ENCODE data around the gene IQCK.

IQCK gene

DNA sequence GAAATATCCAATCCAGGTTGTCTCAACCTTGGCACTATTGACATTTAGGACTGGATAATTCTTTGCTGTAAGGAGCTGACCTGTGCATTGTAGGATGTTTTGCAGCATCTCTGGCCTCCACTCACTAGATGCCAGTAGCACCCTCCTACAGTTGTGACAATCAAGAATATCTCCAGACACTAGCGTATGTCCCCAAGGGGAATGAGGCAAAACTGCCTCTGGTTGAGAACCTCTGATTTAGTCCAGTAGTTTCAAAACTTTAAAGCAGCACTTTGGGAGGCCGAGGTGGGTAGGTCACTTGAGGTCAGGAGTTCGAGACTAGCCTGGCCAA, 48.4 kb downstream of the IQCK start:
- intact Hi-C loops (cut with DNase I; ENCODE audit: low total_unique reads), result no loop called here
- no peak for DNase-seq
- Histone ChIP-seq H3K4me1 (peaks cover 0 to 8% (median 2%) of the 10 kb centered on the region in 4 donors), H3K36me3 (no peaks in the 10 kb centered on the region), H3K4me3 (no peak overlapping the region), H3K9me3 (no peaks in the 10 kb centered on the region), H3K27me3 (no peaks in the 10 kb centered on the region), H3K27ac (no peak overlapping the region)
- TF ChIP-seq, protein P1, sequence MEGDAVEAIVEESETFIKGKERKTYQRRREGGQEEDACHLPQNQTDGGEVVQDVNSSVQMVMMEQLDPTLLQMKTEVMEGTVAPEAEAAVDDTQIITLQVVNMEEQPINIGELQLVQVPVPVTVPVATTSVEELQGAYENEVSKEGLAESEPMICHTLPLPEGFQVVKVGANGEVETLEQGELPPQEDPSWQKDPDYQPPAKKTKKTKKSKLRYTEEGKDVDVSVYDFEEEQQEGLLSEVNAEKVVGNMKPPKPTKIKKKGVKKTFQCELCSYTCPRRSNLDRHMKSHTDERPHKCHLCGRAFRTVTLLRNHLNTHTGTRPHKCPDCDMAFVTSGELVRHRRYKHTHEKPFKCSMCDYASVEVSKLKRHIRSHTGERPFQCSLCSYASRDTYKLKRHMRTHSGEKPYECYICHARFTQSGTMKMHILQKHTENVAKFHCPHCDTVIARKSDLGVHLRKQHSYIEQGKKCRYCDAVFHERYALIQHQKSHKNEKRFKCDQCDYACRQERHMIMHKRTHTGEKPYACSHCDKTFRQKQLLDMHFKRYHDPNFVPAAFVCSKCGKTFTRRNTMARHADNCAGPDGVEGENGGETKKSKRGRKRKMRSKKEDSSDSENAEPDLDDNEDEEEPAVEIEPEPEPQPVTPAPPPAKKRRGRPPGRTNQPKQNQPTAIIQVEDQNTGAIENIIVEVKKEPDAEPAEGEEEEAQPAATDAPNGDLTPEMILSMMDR (IDR thresholded peaks at IDR 0.05), result no peak

DNA sequence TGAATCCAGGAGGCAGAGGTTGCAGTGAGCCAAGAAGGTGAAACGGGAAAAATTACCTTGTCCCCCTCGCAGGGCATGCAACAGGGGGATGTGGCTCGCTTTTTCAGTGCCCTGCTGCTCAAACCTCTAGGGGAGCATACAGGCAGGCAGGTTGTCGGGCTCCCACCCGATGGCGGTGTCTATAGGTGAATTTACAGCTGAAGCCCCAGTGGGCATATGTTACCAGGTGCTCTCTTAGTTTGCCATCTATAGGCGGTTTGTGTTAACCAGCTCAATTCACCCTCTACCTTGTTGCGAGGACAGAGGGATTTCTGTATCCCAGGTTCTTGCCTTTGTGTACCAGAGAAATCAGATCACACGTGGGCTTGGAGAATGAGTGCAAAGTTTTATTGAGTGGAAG, 48.9 kb downstream of the IQCK start:
- no peak for DNase-seq
- intact Hi-C loops (cut with DNase I; ENCODE audit: low total_unique reads), result no loop called here
- no peak overlapping the region for H3K4me3 ChIP-seq
- H3K9me3 ChIP-seq, result no peaks in the 10 kb centered on the region
- peaks cover 0 to 8% (median 2%) of the 10 kb centered on the region in 4 donors for H3K4me1 ChIP-seq
- H3K27me3 ChIP-seq, result no peaks in the 10 kb centered on the region
- no peaks in the 10 kb centered on the region for H3K36me3 ChIP-seq
- no peak overlapping the region for H3K27ac ChIP-seq
- TF ChIP-seq, protein P1 (IDR thresholded peaks at IDR 0.05), result no peak

DNA sequence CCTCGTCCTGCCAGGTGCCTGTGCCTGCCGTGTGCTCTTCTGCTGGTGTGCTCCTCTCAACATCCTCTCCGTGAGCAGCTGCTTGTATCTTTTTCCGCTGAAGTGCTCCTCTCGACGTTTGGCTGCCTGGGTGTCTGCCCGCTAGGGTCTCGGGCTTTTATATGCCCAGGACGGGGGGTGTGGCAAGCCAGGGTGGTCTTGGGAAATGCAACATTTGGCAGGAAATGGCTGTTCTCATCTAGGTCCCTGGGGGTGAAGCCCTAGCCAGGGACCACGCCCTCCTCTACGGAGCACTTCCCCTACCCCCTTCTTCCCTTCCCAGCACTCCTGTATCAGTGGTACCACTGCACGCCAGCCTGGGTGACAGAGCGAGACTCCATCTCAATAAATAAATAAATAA, 49.4 kb downstream of the IQCK start:
- intact Hi-C loops (cut with DNase I; ENCODE audit: low total_unique reads), result no loop called here
- H3K27ac ChIP-seq, result no peak overlapping the region

DNA sequence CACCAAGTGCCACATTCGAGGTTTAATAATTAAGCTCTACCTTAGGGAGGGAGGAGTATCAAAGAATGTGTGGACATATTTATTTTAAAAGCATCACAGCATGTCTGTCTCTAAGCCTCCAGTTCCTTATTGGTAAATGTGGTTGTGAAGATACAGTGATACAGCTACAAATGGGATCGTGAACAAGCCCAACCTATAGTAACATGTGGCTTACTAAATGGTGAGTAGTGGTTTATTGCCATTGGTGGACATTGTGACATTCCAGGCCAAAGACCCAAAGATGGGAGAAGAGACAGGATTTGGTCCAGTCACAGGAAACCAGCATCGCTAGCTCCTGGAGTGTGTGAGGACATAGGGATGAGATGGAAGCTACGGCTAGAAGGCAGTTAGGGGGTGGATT, 51.2 kb downstream of the IQCK start:
- H3K4me1 ChIP-seq, result peaks cover 0 to 8% (median 2%) of the 10 kb centered on the region in 4 donors
- no peaks in the 10 kb centered on the region for H3K27me3 ChIP-seq
- no peak for DNase-seq
- H3K9me3 ChIP-seq, result no peaks in the 10 kb centered on the region
- H3K27ac ChIP-seq, result no peak overlapping the region
- no peaks in the 10 kb centered on the region for H3K36me3 ChIP-seq
- no peak overlapping the region for H3K4me3 ChIP-seq
- intact Hi-C loops (cut with DNase I; ENCODE audit: low total_unique reads), result no loop called here
- TF ChIP-seq, protein P1 (IDR thresholded peaks at IDR 0.05), result no peak

More for the DNA sequence above, 49.4 kb downstream of the IQCK start:
- Histone ChIP-seq H3K9me3 (no peaks in the 10 kb centered on the region), H3K4me1 (peaks cover 0 to 8% (median 2%) of the 10 kb centered on the region in 4 donors), H3K4me3 (no peak overlapping the region), H3K36me3 (no peaks in the 10 kb centered on the region), H3K27me3 (no peaks in the 10 kb centered on the region)
- no peak for DNase-seq
- TF ChIP-seq, protein P1 (IDR thresholded peaks at IDR 0.05), result no peak

DNA sequence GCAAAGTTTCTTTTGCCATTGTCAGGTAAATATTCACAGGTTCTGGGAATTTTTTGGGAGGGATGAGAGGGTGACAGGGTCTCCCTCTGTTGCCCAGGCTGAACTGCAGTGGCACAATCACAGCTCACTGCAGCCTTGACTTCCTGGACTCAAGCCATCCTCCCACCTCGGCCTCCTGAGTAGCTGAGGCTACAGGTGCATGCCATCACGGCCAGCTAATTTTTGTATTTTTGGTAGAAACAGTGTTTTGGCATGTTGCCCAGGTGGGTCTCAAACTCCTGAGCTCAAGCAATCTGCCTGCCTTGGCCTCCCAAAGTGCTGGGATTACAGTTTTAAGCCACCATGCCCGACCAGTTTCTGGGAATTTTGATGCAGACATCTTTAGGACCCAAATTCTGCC, 53.0 kb downstream of the IQCK start:
- Histone ChIP-seq H3K9me3 (no peaks in the 10 kb centered on the region), H3K4me1 (peaks cover 0 to 6% (median 2%) of the 10 kb centered on the region in 4 donors), H3K27ac (no peak overlapping the region), H3K36me3 (no peaks in the 10 kb centered on the region), H3K27me3 (no peaks in the 10 kb centered on the region), H3K4me3 (no peak overlapping the region)
- intact Hi-C loops (cut with DNase I; ENCODE audit: low total_unique reads), result no loop called here
- TF ChIP-seq, protein P1 (IDR thresholded peaks at IDR 0.05), result no peak
- DNase-seq, result no peak

DNA sequence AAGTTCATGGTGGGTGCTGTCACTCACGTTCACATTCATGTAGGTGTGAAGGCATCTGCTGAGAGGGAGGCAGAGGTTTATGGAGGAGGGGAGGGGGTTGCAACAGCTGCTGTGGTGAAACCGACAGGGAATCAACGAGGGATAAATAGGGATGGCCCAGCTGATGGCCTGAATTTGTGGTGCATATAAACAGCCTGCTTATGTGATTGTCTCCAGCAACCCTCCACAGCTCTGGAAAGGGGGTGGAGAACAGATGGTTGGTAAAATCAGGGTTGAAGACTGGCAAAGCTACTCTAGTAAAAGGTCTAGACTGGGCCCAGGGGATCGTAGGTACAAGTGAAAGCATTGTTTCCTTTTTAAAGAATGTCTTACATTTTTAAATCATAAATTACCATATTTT, 53.7 kb downstream of the IQCK start:
- intact Hi-C loops (cut with DNase I; ENCODE audit: low total_unique reads), result no loop called here
- Histone ChIP-seq H3K27ac (no peak overlapping the region), H3K4me3 (no peak overlapping the region), H3K9me3 (no peaks in the 10 kb centered on the region), H3K4me1 (no peaks in the 10 kb centered on the region), H3K36me3 (no peaks in the 10 kb centered on the region), H3K27me3 (no peaks in the 10 kb centered on the region)
- no peak for DNase-seq
- TF ChIP-seq, protein P1 (IDR thresholded peaks at IDR 0.05), result no peak
